Mucosa of descending colon (tissue), 3 donors: ENCODE data around the gene ESRRB. TPM values are rescaled to one million over a fixed set of nuclear protein-coding genes. Genes with fewer than 3 reads are reported as not detected.

Experiments used
- ATAC-seq: fragments of 200-7000 bp; cut with Tn5 transposase; one replicate; pipeline ENCODE4 v1.9.1; 2020; ENCODE audit warnings: mild to moderate bottlenecking, moderate library complexity
- DNase-seq, 3 donors: peaks; one replicate each; pipeline ENCODE4 v3.0.0-alpha.2; 2020
- H3K36me3 ChIP-seq: fragments of 200-600 bp; one replicate; pipeline ENCODE4 v1.8.0; 2021; ENCODE audit warnings: low read depth, mild to moderate bottlenecking
- H3K4me1 ChIP-seq: fragments of 200-600 bp; one replicate; pipeline ENCODE4 v1.8.0; 2021; ENCODE audit warnings: low read depth, mild to moderate bottlenecking
- H3K4me3 ChIP-seq: fragments of 200-600 bp; one replicate; pipeline ENCODE4 v1.8.0; 2021; ENCODE audit warnings: mild to moderate bottlenecking
- H3K9me3 ChIP-seq: fragments of 200-600 bp; one replicate; pipeline ENCODE4 v1.8.0; 2021; ENCODE audit warnings: mild to moderate bottlenecking
- intact Hi-C, 2 donors: fragments of 100-400 bp; cut with DNase I in 1 of 2; cut with micrococcal nuclease in 1 of 2; formaldehyde crosslinking; loops; one replicate each; pipeline versions ENCODE4 v1.11.0 to v1.11.1; 2022; cut with DNase I, micrococcal nuclease
- total RNA-seq, 3 donors: library from RNA; stranded (reverse); fragmentation: NEBNext Ultra II Directional in 2 of 3; extraction: Animal tissue kit (Norgen Biotek cat#: 25700) in 2 of 3; gene quantifications; one replicate each; pipeline versions ENCODE4 v1.2.1 to v1.2.4, GENCODE V29; 2021 to 2023
- TF ChIP-seq, protein P1 (sequence below): fragments of 200-600 bp; IDR thresholded peaks from one replicate; pipeline ENCODE4 v1.8.0; 2022; ENCODE audit warnings: antibody characterized with exemption, mild to moderate bottlenecking
- donor health status: DM: no; HTN: no; CAD: no; lungs with moderate emphysema.
- donor health status: DM: no; HTN: no; CAD: no.
- donor health status: DM: no; HTN: yes; CAD: no.

The ESRRB gene
- total RNA-seq, 3 donors from 2014 or later, result 0.14 to 0.32 TPM; not detected in 1

GRCh38 chr14:76354310-76354709 is 21.6 kb upstream of the ESRRB start:
- H3K36me3 ChIP-seq, result no peaks in the 10 kb centered on the region
- intact Hi-C loops, result loop anchor here (10.0 kb wide), 1 partner anchor 300 kb away; no protein-coding TSS in a partner anchor
- no peak overlapping the region for H3K4me3 ChIP-seq
- no peaks in the 10 kb centered on the region for H3K4me1 ChIP-seq
- TF ChIP-seq, protein P1, sequence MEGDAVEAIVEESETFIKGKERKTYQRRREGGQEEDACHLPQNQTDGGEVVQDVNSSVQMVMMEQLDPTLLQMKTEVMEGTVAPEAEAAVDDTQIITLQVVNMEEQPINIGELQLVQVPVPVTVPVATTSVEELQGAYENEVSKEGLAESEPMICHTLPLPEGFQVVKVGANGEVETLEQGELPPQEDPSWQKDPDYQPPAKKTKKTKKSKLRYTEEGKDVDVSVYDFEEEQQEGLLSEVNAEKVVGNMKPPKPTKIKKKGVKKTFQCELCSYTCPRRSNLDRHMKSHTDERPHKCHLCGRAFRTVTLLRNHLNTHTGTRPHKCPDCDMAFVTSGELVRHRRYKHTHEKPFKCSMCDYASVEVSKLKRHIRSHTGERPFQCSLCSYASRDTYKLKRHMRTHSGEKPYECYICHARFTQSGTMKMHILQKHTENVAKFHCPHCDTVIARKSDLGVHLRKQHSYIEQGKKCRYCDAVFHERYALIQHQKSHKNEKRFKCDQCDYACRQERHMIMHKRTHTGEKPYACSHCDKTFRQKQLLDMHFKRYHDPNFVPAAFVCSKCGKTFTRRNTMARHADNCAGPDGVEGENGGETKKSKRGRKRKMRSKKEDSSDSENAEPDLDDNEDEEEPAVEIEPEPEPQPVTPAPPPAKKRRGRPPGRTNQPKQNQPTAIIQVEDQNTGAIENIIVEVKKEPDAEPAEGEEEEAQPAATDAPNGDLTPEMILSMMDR, result no peak
- no peaks in the 10 kb centered on the region for H3K9me3 ChIP-seq
- DNase-seq (no peak), ATAC-seq (no peak)

GRCh38 chr14:76355771-76356170 is 20.2 kb upstream of the ESRRB start:
- no peaks in the 10 kb centered on the region for H3K4me1 ChIP-seq
- H3K9me3 ChIP-seq, result no peaks in the 10 kb centered on the region
- no peak for ATAC-seq
- intact Hi-C loops, result loop anchor here (10.0 kb wide), 1 partner anchor 301 kb away; no protein-coding TSS in a partner anchor
- no peak overlapping the region for H3K4me3 ChIP-seq
- TF ChIP-seq, protein P1, result no peak
- no peaks in the 10 kb centered on the region for H3K36me3 ChIP-seq
- no peak for DNase-seq

DNA sequence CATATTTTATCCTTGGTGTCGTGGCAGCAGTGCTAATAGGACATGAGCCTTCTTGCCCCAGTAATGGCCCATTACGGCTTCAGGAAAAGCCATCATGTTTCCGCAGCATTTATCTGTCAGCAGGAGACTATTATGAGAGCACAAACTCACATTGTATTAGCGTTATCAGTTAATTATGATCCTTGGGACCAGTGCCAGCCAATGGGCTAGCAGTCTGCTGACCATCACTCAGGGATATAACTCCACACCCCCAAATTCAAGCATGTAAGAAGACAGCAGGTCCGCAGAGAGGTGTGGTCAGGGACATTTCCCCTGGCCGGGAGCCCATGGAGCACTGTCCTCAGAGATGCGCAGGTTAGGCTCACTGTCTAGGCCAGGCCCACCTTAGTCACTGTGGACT is 4.9 kb upstream of the ESRRB start:
- TF ChIP-seq, protein P1, result no peak
- no peak for DNase-seq
- H3K9me3 ChIP-seq, result no peaks in the 10 kb centered on the region
- no peak for ATAC-seq
- H3K4me1 ChIP-seq, result no peaks in the 10 kb centered on the region
- H3K4me3 ChIP-seq, result no peak overlapping the region
- no peaks in the 10 kb centered on the region for H3K36me3 ChIP-seq
- intact Hi-C loops, result no loop called here

DNA sequence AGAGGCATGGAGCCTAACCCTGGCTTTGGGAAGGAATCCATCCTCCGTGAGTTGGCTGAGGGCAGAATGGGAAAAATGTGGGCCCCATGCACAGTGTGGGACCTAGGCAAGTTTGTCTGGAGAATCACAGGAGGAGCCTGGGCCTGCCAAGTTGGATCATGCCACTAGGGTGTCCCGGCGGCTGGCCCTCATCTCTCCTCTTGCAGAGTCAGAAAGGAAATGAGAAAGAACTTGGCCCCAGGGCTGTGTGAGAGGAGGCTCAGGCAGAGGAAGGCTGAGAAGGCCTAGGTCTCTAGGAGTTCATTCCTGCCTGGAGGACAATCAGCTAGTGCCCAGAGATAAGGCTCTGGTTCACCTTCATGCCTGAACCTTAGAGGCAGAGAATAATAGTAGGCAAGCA is 2.5 kb upstream of the ESRRB start:
- Histone ChIP-seq H3K36me3 (no peaks in the 10 kb centered on the region), H3K9me3 (no peaks in the 10 kb centered on the region), H3K4me1 (no peaks in the 10 kb centered on the region), H3K4me3 (no peak overlapping the region)
- intact Hi-C loops, result no loop called here
- TF ChIP-seq, protein P1, result no peak
- DNase-seq (no peak), ATAC-seq (no peak)

- no peak for ATAC-seq
- intact Hi-C loops, result no loop called here
These were observed 453 bp upstream of the ESRRB start for GRCh38 chr14:76375484-76375883.

More at GRCh38 chr14:76375484-76375883, 453 bp upstream of the ESRRB start:
- TF ChIP-seq, protein P1, result no peak
- H3K36me3 ChIP-seq, result no peaks in the 10 kb centered on the region
- DNase-seq, result no peak
- H3K4me3 ChIP-seq, result no peak overlapping the region
- H3K9me3 ChIP-seq, result no peaks in the 10 kb centered on the region
- H3K4me1 ChIP-seq, result no peaks in the 10 kb centered on the region
